Hepatocyte (in vitro differentiated cells): ENCODE data around the gene RREB1. TPM values are rescaled to one million over a fixed set of nuclear protein-coding genes. Genes with fewer than 3 reads are reported as not detected.

Experiments used
- DNase-seq: peaks from one replicate; pipeline ENCODE4 v3.0.0-alpha.2; 2016; ENCODE audit warnings: low spot score
- H2AFZ ChIP-seq: fragments of 200-600 bp; sonication (generic); 2 replicates; pipeline ENCODE4 v1.6.0; 2016; ENCODE audit warnings: antibody characterized with exemption, mild to moderate bottlenecking
- H3K27ac ChIP-seq: fragments of 200-600 bp; sonication (generic); 2 replicates; pipeline ENCODE4 v1.5.1; 2016; ENCODE audit warnings: mild to moderate bottlenecking
- H3K27me3 ChIP-seq: fragments of 200-600 bp; sonication (generic); 2 replicates; pipeline ENCODE4 v1.6.1; 2016
- H3K36me3 ChIP-seq: fragments of 200-600 bp; sonication (generic); replicated peaks from 2 replicates; pipeline ENCODE4 v1.5.1; 2016; ENCODE audit warnings: low read depth; ENCODE audit not compliant: insufficient read depth
- H3K4me1 ChIP-seq: fragments of 200-600 bp; sonication (generic); 2 replicates; pipeline ENCODE4 v1.5.1; 2016; ENCODE audit warnings: mild to moderate bottlenecking, moderate library complexity; ENCODE audit not compliant: insufficient read depth
- H3K4me2 ChIP-seq: fragments of 200-600 bp; sonication (generic); 2 replicates; pipeline ENCODE4 v1.6.0; 2016
- H3K4me3 ChIP-seq: fragments of 200-600 bp; sonication (generic); 2 replicates; pipeline ENCODE4 v1.5.1; 2016; ENCODE audit warnings: mild to moderate bottlenecking
- H3K79me2 ChIP-seq: fragments of 200-600 bp; sonication (generic); 2 replicates; pipeline ENCODE4 v1.6.0; 2017; ENCODE audit warnings: mild to moderate bottlenecking
- H3K9me2 ChIP-seq: fragments of 200-600 bp; sonication (generic); replicated peaks from 2 replicates; pipeline ENCODE4 v1.6.0; 2017; ENCODE audit warnings: mild to moderate bottlenecking; ENCODE audit not compliant: insufficient read depth
- H3K9me3 ChIP-seq: fragments of 200-600 bp; sonication (generic); 2 replicates; pipeline ENCODE4 v1.5.1; 2016; ENCODE audit warnings: low read depth, mild to moderate bottlenecking
- H4K20me1 ChIP-seq: fragments of 200-600 bp; sonication (generic); 2 replicates; pipeline ENCODE4 v1.6.0; 2016; ENCODE audit warnings: mild to moderate bottlenecking; ENCODE audit not compliant: insufficient read depth, poor library complexity, severe bottlenecking
- CTCF ChIP-seq: fragments of 200-600 bp; sonication (generic); IDR thresholded peaks from 2 replicates; pipeline ENCODE4 v1.5.1; 2016; ENCODE audit warnings: antibody characterized with exemption, mild to moderate bottlenecking; ENCODE audit not compliant: poor library complexity
- EZH2 ChIP-seq: fragments of 200-600 bp; sonication (generic); IDR thresholded peaks from 2 replicates; pipeline ENCODE4 v1.6.1; 2016; ENCODE audit warnings: antibody characterized with exemption, mild to moderate bottlenecking, borderline replicate concordance
- EZH2phosphoT487 ChIP-seq: fragments of 200-600 bp; sonication (generic); IDR thresholded peaks from one replicate; pipeline ENCODE4 v1.6.1; 2018; ENCODE audit warnings: antibody characterized with exemption, mild to moderate bottlenecking, low read depth, moderate library complexity; ENCODE audit not compliant: unreplicated experiment, severe bottlenecking
- WGBS: methylation state at CpG from one replicate; pipeline ENCODE4 v1.1.6; 2016; ENCODE audit warnings: low lambda C conversion rate; ENCODE audit errors: missing lambda C conversion rate; 5-methylcytosine and 5-hydroxymethylcytosine counted together
- polyA plus RNA-seq: library from polyadenylated mRNA; unstranded; fragments of >200 nt; fragmentation: Nextera tagmentation; extraction: Ambion mirVana; gene quantifications from 2 replicates; pipeline ENCODE4 v1.2.1, GENCODE V29; 2016
- total RNA-seq: library from RNA; depleted of rRNA; stranded (reverse); fragments of >200 nt; gene quantifications from 2 replicates; pipeline ENCODE4 v1.2.3, GENCODE V29; 2014

RREB1 gene
- total and polyA plus RNA-seq, 2 experiments from 2014 or later: 15.2 to 28.7 TPM

GRCh38 chr6:7188492-7188891, 80.7 kb downstream of the RREB1 start:
- Histone ChIP-seq H3K36me3 (no peaks in the 10 kb centered on the region), H3K27me3 (no peaks in the 10 kb centered on the region), H3K4me2 (no peak overlapping the region), H3K27ac (no peak overlapping the region), H3K4me1 (no peaks in the 10 kb centered on the region), H3K9me2 (no peaks in the 10 kb centered on the region), H2AFZ (no peak overlapping the region), H3K9me3 (no peaks in the 10 kb centered on the region), H3K4me3 (no peak overlapping the region), H3K79me2 (peaks cover 48% of the 10 kb centered on the region), H4K20me1 (peaks cover 6% of the 10 kb centered on the region)
- DNase-seq: no peak
- TF ChIP-seq EZH2phosphoT487 (no peak), EZH2 (no peak), CTCF (no peak)
- 84% methylated on average over 5 of the region's 5 CpGs for WGBS

- Histone ChIP-seq H3K27ac (no peak overlapping the region), H2AFZ (no peak overlapping the region), H3K9me3 (no peaks in the 10 kb centered on the region), H3K36me3 (no peaks in the 10 kb centered on the region), H3K4me1 (no peaks in the 10 kb centered on the region), H3K9me2 (no peaks in the 10 kb centered on the region), H3K79me2 (peaks cover 48% of the 10 kb centered on the region), H3K27me3 (no peaks in the 10 kb centered on the region), H3K4me3 (no peak overlapping the region), H3K4me2 (no peak overlapping the region), H4K20me1 (peaks cover 6% of the 10 kb centered on the region)
- TF ChIP-seq CTCF: no peak
- TF ChIP-seq EZH2: no peak
- no peak for TF ChIP-seq EZH2phosphoT487
- no peak for DNase-seq
- 94% methylated on average over 9 of the region's 9 CpGs for WGBS
These were observed 81.5 kb downstream of the RREB1 start for GRCh38 chr6:7189101-7189758.

- H2AFZ ChIP-seq: no peak overlapping the region
- H3K27ac ChIP-seq: no peak overlapping the region
- peaks cover 9% of the 10 kb centered on the region for H3K4me1 ChIP-seq
- no peak overlapping the region for H3K4me3 ChIP-seq
- H3K79me2 ChIP-seq: peaks cover 45% of the 10 kb centered on the region
- no peaks in the 10 kb centered on the region for H3K36me3 ChIP-seq
- WGBS: 98% methylated on average over 2 of the region's 2 CpGs
- no peaks in the 10 kb centered on the region for H3K9me3 ChIP-seq
- DNase-seq: no peak
- TF ChIP-seq EZH2phosphoT487 (no peak), EZH2 (no peak), CTCF (no peak)
- no peaks in the 10 kb centered on the region for H3K9me2 ChIP-seq
- peaks cover 4% of the 10 kb centered on the region for H4K20me1 ChIP-seq
- H3K4me2 ChIP-seq: no peak overlapping the region
- H3K27me3 ChIP-seq: no peaks in the 10 kb centered on the region
These were observed 83.0 kb downstream of the RREB1 start for GRCh38 chr6:7190791-7191190.
